ENCODE data around the gene CDR2L.

- TF ChIP-seq CTCF (IDR thresholded peaks at IDR 0.05) (no peak), MAX (IDR thresholded peaks at IDR 0.05) (no peak), CEBPB (IDR thresholded peaks at IDR 0.05) (0 out of 4 replicates have a peak, but pooled peaks of 1 of the 2 experiments have one; percentile 33), ESRRA (IDR thresholded peaks at IDR 0.05; ENCODE audit: borderline replicate concordance, low read length) (no peak), TP53 (CRISPR knock-in tag; IDR thresholded peaks at IDR 0.05) (no peak), REST (IDR thresholded peaks at IDR 0.05) (no peak), POLR2AphosphoS2 (conservative IDR thresholded peaks at IDR 0.05; ENCODE audit: low read length) (no peak)
These were observed 60.9 kb downstream of the CDR2L start for GRCh38 chr17:75048249-75048878.

Data from A549 (cell line).